Esophagus squamous epithelium (tissue), 4 donors: Measurements from ENCODE around the gene OTOF.

Experiments
- POLR2A ChIP-seq, 4 donors: fragments of 450-650 bp; IDR thresholded peaks; one replicate each; pipeline ENCODE4 v1.6.1; 2017; ENCODE audit warnings: antibody characterized with exemption in 4 of 4, mild to moderate bottlenecking in 4 of 4, moderate library complexity in 3 of 4
- TF ChIP-seq, protein P1 (sequence below), 6 experiments: fragments of 450-650 bp in 4 of 6; fragments of 200-600 bp in 2 of 6; sonication (generic) in 2 of 6; IDR thresholded peaks; one replicate each; pipeline ENCODE4 v1.5.1; 2016 to 2019; ENCODE audit warnings: antibody characterized with exemption in 6 of 6, mild to moderate bottlenecking in 4 of 6, moderate library complexity in 4 of 6

DNA sequence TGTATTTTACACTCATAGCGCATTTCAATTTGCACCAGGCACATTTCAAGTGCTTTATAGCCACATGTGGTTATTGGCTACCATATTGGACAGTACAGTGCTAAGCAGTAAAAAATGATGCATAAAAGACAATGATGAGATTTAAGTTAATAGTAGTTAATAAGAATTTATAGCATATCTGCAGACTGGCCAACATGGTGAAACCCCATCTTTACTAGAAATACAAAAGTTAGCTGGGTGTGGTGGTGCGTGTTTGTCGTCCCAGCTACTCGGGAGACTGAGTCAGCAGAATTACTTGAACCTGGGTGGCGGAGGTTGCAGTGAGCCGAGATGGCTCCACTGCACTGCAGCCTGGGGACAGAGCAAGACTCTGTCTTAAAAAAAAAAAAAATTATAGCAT lies 66.5 kb downstream of the OTOF start:
- TF ChIP-seq POLR2A (IDR thresholded peaks at IDR 0.05) = no peak
- TF ChIP-seq, protein P1, sequence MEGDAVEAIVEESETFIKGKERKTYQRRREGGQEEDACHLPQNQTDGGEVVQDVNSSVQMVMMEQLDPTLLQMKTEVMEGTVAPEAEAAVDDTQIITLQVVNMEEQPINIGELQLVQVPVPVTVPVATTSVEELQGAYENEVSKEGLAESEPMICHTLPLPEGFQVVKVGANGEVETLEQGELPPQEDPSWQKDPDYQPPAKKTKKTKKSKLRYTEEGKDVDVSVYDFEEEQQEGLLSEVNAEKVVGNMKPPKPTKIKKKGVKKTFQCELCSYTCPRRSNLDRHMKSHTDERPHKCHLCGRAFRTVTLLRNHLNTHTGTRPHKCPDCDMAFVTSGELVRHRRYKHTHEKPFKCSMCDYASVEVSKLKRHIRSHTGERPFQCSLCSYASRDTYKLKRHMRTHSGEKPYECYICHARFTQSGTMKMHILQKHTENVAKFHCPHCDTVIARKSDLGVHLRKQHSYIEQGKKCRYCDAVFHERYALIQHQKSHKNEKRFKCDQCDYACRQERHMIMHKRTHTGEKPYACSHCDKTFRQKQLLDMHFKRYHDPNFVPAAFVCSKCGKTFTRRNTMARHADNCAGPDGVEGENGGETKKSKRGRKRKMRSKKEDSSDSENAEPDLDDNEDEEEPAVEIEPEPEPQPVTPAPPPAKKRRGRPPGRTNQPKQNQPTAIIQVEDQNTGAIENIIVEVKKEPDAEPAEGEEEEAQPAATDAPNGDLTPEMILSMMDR (IDR thresholded peaks at IDR 0.05) = no peak
